CD4-positive, alpha-beta T cell treated with Interleukin-15 for 1 hour (primary cell): ENCODE measurements around the gene UROS.

Experiments
- DNase-seq: peaks from one replicate; pipeline ENCODE4 v3.0.0-alpha.2; 2020

UROS gene

DNA sequence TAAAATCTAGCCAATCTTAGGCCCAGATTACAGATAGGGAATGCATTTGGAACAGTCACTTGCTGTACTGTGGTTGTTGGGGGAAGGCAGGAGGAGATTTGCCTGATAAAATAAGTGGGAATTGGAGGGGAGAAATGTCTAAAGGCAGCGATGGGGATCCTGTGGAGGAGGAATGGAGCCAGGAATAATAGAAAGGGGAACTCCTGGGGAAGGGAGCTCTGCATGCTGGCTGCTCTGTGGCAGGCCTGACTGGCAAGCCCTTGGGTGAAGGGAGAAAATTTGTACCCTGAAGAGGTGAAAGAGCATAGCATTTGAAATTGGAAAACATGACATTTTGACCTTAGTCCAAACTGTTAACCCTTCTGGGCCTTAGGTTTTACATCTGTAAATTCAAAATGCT, 61.1 kb downstream of the UROS start:
- no peak for DNase-seq

DNA sequence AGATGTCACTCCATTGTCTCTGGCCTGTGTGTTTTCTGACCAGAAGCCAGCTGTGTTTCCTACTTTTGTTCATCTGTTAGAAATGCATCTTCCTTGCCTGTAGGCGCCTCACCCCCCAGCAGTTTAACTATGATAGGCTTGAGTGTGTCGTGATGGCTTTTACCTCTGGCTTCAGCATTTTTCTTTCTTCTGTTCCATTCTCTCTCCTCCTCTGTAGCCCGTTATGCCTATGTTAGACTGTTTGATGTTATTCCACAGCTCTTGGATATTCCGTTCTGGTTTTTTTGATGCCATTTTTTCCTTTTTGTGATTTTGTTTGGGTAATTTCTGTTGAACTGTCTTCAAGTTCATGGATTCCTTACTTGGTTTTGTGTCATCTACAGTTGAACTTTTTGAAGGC, 65.3 kb downstream of the UROS start:
- DNase-seq = no peak

DNA sequence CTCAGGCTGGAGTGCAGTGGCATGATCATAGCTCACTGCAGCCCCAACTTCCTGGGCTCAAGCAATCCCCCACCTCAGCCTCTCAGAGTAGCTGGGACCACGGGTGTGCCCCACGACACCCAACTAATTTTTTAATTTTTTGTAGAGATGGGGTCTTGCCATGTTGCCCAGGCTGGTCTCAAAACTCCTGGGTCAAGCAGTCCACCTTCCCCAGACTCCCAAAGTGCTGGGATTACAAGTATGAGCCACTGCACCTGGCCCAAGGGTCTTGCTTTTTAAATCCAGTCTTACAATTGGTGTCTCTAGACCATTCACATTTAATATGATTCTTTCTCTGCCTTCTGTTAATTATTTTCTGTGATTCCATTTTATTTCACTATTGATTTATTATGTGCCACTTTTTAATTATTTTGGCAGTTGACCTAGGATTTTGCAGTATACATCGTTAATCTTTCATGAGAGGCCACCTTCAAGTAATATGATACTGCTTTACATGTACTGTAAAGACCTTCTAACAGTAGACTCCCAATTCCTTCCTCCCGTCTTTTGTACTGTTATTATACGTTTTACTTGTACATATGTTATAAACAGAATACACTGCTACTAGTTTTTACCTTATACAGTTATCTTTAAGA, 66.1 kb downstream of the UROS start:
- no peak for DNase-seq

DNA sequence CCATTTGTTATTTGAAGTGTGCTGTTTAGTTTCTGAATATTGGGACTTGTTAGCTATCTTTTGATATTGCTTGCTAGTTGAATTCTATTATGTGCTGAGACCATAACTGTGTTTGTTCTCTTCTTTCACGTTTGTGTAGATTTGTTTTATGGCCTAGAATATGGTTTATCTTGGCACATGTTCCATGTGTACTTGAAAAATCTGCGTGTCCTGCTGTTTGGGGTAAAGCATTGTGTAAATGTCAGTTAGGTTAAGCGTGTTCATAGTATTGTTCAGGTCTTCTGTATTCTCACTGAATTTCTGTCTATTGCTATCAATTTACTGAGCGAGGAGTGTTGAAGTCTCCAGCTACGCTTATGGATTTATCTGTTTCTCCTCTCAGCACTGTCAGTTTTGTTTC, 66.9 kb downstream of the UROS start:
- DNase-seq = no peak

DNA sequence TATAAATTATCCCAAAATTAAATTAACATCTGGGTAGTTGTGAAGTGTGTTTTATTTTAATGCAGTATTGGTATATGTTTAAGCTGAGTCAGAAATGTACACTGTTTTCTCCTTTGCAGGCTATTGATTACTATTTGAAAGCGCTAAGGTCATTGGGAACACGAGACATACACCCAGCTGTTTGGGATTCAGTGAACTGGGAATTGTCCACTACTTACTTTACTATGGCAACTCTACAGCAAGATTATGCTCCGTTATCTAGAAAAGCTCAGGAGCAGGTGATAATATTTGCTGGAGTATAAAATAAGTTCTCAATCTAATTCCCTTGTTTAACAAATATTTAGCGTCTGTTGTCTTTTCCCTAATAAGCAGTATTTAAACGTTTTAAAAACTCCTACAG, 75.6 kb downstream of the UROS start:
- DNase-seq = no peak

DNA sequence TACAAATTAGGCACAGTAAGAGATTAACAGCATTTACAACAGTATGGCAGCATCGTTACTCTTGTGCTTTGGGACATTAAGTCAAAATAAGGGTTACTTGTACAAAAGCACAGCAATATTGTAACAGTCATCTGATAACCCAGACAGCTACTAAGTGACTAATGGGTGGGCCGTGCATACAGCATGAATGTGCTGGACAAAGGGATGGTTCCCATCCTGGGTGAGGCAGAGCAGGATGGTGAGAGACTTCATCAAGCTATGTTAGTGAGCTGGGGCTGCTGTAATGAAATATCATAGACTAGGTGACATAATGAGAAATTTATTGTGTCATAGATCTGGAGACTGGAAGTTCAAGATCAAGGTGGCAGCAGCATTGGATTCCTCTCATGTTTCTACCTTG, 78.1 kb downstream of the UROS start:
- no peak for DNase-seq

DNA sequence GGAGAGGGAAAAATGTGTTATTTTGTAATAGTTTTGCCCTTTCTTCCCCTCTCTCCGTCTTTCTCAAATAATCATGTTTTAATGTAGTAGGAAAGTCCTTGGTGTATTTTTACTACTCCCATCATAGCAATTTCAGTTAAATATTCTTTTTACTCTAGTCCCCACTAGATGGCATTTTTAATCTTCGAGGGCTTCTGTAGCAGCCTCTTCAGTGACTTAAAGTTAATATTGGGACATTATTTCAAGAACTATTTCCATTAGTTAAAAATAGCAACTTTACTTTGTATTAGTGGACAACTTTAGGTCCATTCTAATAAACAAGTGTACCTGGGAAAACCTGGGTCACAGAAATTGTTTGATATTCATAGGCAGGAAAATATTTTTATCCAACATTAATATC, 80.6 kb downstream of the UROS start:
- no peak for DNase-seq

DNA sequence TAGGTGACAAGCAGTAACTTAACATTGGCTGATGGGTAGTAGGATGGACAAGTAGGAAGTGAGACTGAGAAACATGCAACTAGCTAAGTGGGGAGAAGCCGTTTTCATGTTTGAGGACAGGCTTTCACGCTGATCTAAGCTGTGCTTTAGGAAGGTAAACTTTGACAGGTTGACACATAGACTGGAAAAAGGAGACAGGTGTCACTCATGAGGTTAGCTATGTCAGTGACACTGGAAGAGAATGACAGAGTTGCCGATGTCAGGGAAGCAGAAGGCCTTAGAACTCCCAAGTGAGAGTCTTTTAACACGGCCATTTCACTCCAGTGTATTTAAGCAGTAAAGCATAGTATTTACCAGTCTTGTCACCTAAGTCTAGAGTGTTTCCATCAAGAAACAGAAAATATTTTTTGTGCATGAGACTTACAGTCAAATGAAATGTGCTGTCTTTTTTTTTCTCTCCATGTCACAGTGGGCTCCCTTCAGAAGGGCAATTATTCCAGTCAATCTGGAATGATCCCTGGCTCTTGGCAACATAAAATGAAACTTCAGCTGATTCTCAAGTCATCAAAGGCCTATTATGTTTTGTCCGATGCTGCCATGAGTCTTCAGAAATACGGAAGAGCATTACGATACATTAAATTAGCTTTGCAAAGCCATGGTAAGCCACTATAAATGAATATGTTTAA, 82.9 kb downstream of the UROS start:
- no peak for DNase-seq
